Mammary epithelial cell (primary cell): ENCODE data around the gene KRT86.

Experiments
- EZH2 ChIP-seq: IDR thresholded peaks from 2 replicates; pipeline ENCODE4 v1.6.1; 2012; ENCODE audit warnings: low read length, inconsistent platforms, borderline replicate concordance
- TF ChIP-seq, protein P1 (sequence below), 2 donors: IDR thresholded peaks in 1 of 2; conservative IDR thresholded peaks in 1 of 2; 2 replicates each; pipeline ENCODE4 v1.5.1; 2011 to 2012; ENCODE audit warnings: inconsistent platforms in 2 of 2, low read length in 2 of 2, mild to moderate bottlenecking in 2 of 2, control low read depth in 1 of 2, low read depth in 1 of 2; ENCODE audit not compliant: insufficient read depth in 1 of 2; ENCODE audit errors: extremely low read depth in 1 of 2

DNA sequence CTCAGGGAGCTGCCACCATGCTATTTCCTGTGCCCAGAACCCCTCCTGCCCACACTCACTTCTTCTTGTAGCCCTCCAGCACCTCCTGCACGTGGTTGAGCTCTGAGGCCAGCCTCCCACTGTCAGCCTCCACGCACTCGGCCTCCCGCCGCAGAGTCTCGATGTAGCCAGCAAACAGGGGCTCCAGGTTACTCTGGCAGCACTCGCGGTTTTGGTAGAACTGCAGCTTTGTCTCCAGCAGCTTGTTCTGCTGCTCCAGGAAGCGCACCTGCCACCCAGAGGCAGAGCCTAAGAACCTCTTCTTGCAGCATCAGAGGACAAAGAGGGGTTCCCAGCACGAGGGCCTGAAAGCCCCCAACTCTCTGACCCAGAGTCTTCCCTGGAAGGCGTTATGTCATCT is 44.7 kb downstream of the KRT86 start:
- TF ChIP-seq, protein P1, sequence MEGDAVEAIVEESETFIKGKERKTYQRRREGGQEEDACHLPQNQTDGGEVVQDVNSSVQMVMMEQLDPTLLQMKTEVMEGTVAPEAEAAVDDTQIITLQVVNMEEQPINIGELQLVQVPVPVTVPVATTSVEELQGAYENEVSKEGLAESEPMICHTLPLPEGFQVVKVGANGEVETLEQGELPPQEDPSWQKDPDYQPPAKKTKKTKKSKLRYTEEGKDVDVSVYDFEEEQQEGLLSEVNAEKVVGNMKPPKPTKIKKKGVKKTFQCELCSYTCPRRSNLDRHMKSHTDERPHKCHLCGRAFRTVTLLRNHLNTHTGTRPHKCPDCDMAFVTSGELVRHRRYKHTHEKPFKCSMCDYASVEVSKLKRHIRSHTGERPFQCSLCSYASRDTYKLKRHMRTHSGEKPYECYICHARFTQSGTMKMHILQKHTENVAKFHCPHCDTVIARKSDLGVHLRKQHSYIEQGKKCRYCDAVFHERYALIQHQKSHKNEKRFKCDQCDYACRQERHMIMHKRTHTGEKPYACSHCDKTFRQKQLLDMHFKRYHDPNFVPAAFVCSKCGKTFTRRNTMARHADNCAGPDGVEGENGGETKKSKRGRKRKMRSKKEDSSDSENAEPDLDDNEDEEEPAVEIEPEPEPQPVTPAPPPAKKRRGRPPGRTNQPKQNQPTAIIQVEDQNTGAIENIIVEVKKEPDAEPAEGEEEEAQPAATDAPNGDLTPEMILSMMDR (conservative IDR thresholded peaks at IDR 0.05 in 1 of 2, IDR thresholded peaks at IDR 0.05 in 1 of 2; ENCODE audit: extremely low read depth in 1 of 2, insufficient read depth in 1 of 2, low read depth in 1 of 2, low read length in 2 of 2), result peak in 1 of 2 donors; percentile 47
- TF ChIP-seq EZH2, result no peak
